ENCODE data around the gene C19orf12. TPM values are rescaled to one million over a fixed set of nuclear protein-coding genes. Genes with fewer than 3 reads are reported as not detected.

C19orf12 gene
- polyA plus RNA-seq, 6 donors from 2014 or later = 8.2 to 24.0 (median 15.3) TPM

GRCh38 chr19:29651622-29652394, 63.3 kb downstream of the C19orf12 start:
- peaks cover 21 to 37% (median 35%) of the 10 kb centered on the region in 3 donors for H3K27me3 Mint-ChIP-seq
- no peak overlapping the region for H3K4me3 Mint-ChIP-seq
- peaks cover 0 to 16% (median 0%) of the 10 kb centered on the region in 7 donors for H3K9me3 Mint-ChIP-seq
- H3K36me3 Mint-ChIP-seq = no peaks in the 10 kb centered on the region
- peak overlapping the region in 1 of 6 donors; percentile 42 for H3K27ac Mint-ChIP-seq
- no peaks in the 10 kb centered on the region for H3K4me1 Mint-ChIP-seq
- no peak for ATAC-seq (ENCODE audit: low read depth in 2 of 2)
- DNase-seq = no peak

GRCh38 chr19:29650772-29651387, 64.2 kb downstream of the C19orf12 start:
- Mint-ChIP-seq H3K27ac (peak overlapping the region in 1 of 6 donors; percentile 53), H3K9me3 (peaks cover 0 to 16% (median 0%) of the 10 kb centered on the region in 7 donors), H3K36me3 (no peaks in the 10 kb centered on the region), H3K4me3 (no peak overlapping the region), H3K27me3 (peaks cover 27 to 43% (median 39%) of the 10 kb centered on the region in 3 donors), H3K4me1 (peaks cover 0 to 5% (median 2%) of the 10 kb centered on the region in 3 donors)
- no peak for ATAC-seq (ENCODE audit: low read depth in 2 of 2)
- no peak for DNase-seq

Other genes with a start within 250 kb of the C19orf12 start
- gene VSTM2B, start 189.3 kb downstream of the C19orf12 start, polyA plus RNA-seq (ENCODE audit: low read depth in 6 of 6) = not detected
- gene POP4, start 109.0 kb downstream of the C19orf12 start, polyA plus RNA-seq (ENCODE audit: low read depth in 6 of 6) = 100 to 1,000 TPM; 106 to 154 (median 137) TPM
- gene PLEKHF1, start 49.8 kb downstream of the C19orf12 start, polyA plus RNA-seq (ENCODE audit: low read depth in 6 of 6) = 1 to 10 TPM; 1.9 to 5.8 (median 2.7) TPM
- gene CCNE1, start 96.7 kb upstream of the C19orf12 start, polyA plus RNA-seq (ENCODE audit: low read depth in 6 of 6) = not detected
- 10 to 100 TPM; 11.9 to 24.1 (median 17.4) TPM for gene URI1, start 227.0 kb upstream of the C19orf12 start, polyA plus RNA-seq (ENCODE audit: low read depth in 6 of 6)